GM06990 (cell line): Measurements from ENCODE around the gene CTNNA3.
"Not testable (repeated sequence)": the region's sequence is repeated elsewhere in the genome, so short reads cannot be mapped to it uniquely, and the experiment has no call there.

Experiments used
- DNase-seq: peaks from one replicate; pipeline ENCODE4 v3.0.0-alpha.2; 2011; ENCODE audit not compliant: insufficient read length; ENCODE audit errors: extremely low read depth
- H3K27me3 ChIP-seq: replicated peaks from 2 replicates; pipeline ENCODE4 v1.6.0; 2011; ENCODE audit warnings: low read length; ENCODE audit not compliant: control insufficient read depth, insufficient read depth
- H3K36me3 ChIP-seq: 2 replicates; pipeline ENCODE4 v1.5.1; 2011; ENCODE audit warnings: low read length; ENCODE audit not compliant: control insufficient read depth, insufficient read depth
- H3K4me3 ChIP-seq: replicated peaks from 2 replicates; pipeline ENCODE4 v1.5.1; 2011; ENCODE audit warnings: low read depth, mild to moderate bottlenecking, control low read depth, low read length
- TF ChIP-seq, protein P1 (sequence below): IDR thresholded peaks from 2 replicates; pipeline ENCODE4 v1.5.1; 2011; ENCODE audit warnings: low read length, control low read depth, mild to moderate bottlenecking, inconsistent platforms; ENCODE audit not compliant: insufficient read depth, poor library complexity, severe bottlenecking

Gene CTNNA3

GRCh38 chr10:67242528-67242927, 453.5 kb downstream of the CTNNA3 start:
- Histone ChIP-seq H3K36me3 (no peaks in the 10 kb centered on the region), H3K4me3 (no peak overlapping the region), H3K27me3 (no peaks in the 10 kb centered on the region)
- DNase-seq, result no peak
- TF ChIP-seq, protein P1, sequence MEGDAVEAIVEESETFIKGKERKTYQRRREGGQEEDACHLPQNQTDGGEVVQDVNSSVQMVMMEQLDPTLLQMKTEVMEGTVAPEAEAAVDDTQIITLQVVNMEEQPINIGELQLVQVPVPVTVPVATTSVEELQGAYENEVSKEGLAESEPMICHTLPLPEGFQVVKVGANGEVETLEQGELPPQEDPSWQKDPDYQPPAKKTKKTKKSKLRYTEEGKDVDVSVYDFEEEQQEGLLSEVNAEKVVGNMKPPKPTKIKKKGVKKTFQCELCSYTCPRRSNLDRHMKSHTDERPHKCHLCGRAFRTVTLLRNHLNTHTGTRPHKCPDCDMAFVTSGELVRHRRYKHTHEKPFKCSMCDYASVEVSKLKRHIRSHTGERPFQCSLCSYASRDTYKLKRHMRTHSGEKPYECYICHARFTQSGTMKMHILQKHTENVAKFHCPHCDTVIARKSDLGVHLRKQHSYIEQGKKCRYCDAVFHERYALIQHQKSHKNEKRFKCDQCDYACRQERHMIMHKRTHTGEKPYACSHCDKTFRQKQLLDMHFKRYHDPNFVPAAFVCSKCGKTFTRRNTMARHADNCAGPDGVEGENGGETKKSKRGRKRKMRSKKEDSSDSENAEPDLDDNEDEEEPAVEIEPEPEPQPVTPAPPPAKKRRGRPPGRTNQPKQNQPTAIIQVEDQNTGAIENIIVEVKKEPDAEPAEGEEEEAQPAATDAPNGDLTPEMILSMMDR, result no peak

- TF ChIP-seq, protein P1, result no peak
- Histone ChIP-seq H3K4me3 (no peak overlapping the region), H3K36me3 (no peaks in the 10 kb centered on the region), H3K27me3 (no peaks in the 10 kb centered on the region)
- no peak for DNase-seq
These were observed 454.5 kb downstream of the CTNNA3 start for GRCh38 chr10:67241451-67241850.

- DNase-seq, result no peak
- Histone ChIP-seq H3K4me3 (no peak overlapping the region), H3K27me3 (no peaks in the 10 kb centered on the region), H3K36me3 (no peaks in the 10 kb centered on the region)
- TF ChIP-seq, protein P1, result no peak
These were observed 456.0 kb downstream of the CTNNA3 start for GRCh38 chr10:67239864-67240497.

DNA sequence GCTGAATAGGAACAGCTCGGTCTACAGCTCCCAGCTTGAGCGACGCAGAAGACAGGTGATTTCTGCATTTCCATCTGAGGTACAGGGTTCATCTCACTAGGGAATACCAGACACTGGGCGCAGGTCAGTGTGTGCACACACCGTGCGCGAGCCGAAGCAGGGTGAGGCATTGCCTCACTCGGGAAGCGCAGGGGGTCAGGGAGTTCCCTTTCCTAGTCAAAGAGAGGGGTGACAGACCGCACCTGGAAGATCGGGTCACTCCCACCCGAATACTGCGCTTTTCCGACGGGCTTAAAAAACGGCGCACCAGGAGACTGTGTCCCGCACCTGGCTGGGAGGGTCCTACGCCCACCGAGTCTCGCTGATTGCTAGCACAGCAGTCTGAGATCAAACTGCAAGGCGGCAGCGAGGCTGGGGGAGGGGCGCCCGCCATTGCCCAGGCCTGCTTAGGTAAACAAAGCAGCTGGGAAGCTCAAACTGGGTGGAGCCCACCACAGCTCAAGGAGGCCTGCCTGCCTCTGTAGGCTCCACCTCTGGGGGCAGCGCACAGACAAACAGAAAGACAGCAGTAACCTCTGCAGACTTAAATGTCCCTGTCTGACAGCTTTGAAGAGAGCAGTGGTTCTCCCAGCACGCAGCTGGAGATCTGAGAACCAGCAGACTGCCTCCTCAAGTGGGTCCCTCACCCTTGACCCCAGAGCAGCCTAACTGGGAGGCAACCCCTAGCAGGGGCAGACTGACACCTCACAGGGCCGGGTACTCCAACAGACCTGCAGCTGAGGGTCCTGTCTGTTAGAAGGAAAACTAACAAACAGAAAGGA, 465.1 kb downstream of the CTNNA3 start:
- H3K4me3 ChIP-seq, H3K27me3 ChIP-seq, DNase-seq, H3K36me3 ChIP-seq: not testable (repeated sequence)

DNA sequence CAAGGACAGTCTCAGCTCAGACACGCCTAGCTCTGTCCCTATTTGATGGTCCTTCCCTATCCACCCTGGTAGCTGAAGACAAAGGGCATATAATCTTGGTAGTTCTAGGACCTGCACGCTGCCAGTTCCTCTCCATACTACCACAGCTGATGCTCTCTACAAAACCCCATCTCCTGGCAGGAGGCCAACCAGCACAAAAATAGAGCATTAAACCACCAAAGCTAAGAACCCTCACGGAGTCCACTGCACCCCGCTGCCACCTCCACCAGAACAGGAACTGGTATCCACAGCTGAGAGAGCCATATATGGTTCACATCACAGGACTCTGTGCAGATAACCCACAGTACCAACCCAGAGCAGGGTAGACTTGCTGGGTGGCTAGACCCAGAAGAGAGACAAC, 470.8 kb downstream of the CTNNA3 start:
- Histone ChIP-seq H3K4me3 (no peak overlapping the region), H3K36me3 (no peaks in the 10 kb centered on the region), H3K27me3 (no peaks in the 10 kb centered on the region)
- DNase-seq, result no peak
- TF ChIP-seq, protein P1, result no peak

DNA sequence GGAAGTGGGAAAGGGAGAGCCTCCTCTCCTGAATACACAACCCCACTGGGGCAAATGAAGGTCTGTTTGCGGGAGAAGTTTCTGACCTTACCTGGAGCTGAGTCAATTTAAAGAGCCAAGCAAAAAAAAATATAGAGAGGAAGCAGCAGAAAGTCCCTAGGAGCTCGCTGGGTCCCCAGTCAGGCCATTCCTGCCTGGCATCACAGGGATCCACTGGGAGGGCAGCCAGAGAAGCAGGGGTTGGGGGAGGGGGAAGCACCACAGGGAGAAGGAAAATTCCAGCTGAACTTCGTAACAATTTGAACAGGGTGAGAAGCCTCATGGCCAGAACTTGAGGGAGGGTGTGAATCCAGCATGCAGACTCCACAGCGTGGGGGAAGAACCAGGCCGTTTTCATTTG, 471.4 kb downstream of the CTNNA3 start:
- TF ChIP-seq, protein P1, result no peak
- DNase-seq, result no peak
- H3K36me3 ChIP-seq, result no peaks in the 10 kb centered on the region

More for the DNA sequence above, 471.4 kb downstream of the CTNNA3 start:
- Histone ChIP-seq H3K27me3 (no peaks in the 10 kb centered on the region), H3K4me3 (no peak overlapping the region)
